HEK293T (cell line): ENCODE data around the gene LRRC27.

Experiments used
- ARNT ChIP-seq: fragments of 450-650 bp; IDR thresholded peaks from 2 replicates; pipeline ENCODE4 v1.6.1; 2017; ENCODE audit warnings: mild to moderate bottlenecking
- BHLHE40 ChIP-seq: fragments of 450-650 bp; IDR thresholded peaks from 2 replicates; pipeline ENCODE4 v1.6.1; 2016; ENCODE audit warnings: mild to moderate bottlenecking, moderate library complexity, borderline replicate concordance
- CTBP1 ChIP-seq: fragments of 450-650 bp; IDR thresholded peaks from 2 replicates; pipeline ENCODE4 v1.6.1; 2016; ENCODE audit warnings: borderline replicate concordance
- FOXA1 ChIP-seq: fragments of 450-650 bp; IDR thresholded peaks from 2 replicates; pipeline ENCODE4 v1.6.1; 2016; ENCODE audit warnings: mild to moderate bottlenecking
- FOXM1 ChIP-seq: fragments of 450-650 bp; IDR thresholded peaks from 2 replicates; pipeline ENCODE4 v1.6.1; 2017; ENCODE audit warnings: mild to moderate bottlenecking, borderline replicate concordance
- HDGF ChIP-seq: fragments of 450-650 bp; IDR thresholded peaks from 2 replicates; pipeline ENCODE4 v1.6.1; 2017; ENCODE audit warnings: antibody characterized with exemption, borderline replicate concordance
- L3MBTL2 ChIP-seq: fragments of 450-650 bp; conservative IDR thresholded peaks from 2 replicates; pipeline ENCODE4 v1.6.1; 2016; ENCODE audit warnings: mild to moderate bottlenecking
- SP1 ChIP-seq: fragments of 450-650 bp; IDR thresholded peaks from 2 replicates; pipeline ENCODE4 v1.6.1; 2017

DNA sequence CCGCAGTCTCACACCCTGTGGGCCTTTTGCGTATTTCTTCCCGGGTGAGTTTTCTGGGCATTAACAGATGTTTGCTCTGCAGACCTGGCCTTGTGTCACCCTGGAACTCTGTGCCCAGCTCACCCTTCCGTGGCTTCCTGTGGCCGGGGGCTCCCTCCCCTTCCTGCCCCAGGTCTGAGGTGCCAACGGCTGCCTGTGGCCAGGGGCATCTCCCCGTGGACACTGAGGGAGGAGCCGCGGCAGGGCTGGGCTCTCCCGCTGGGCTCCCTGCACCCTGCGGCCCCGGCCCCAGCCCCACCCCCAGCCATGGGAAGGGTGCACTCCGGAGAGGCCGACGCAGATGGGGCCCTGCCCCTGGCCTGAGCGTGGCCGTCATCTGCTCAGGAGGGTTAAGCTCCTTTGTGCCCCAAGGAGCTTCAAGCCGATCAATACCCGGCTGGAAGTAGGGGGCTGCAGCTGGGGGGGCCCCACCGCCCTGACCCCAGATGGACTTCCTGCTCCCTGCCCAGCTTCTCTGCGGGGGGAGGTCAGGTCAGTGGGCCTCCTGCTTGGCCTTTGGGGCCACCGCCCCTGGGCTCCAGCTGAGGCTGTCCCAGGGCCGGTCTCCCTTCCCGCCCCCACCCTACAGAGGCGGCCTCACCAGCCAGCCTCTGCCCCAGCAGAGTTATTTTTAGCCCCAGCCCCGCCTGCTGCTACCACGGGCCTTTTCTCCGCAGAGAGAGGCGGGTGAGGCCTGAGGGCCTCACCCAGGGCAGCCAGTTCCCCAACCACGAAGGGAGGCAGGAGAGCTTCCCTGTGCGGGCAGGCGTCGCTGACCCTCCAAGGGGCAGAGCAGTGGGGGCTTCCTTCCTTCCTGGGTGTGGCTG is 89.2 kb downstream of the LRRC27 start:
- TF ChIP-seq CTBP1 (no peak), L3MBTL2 (no peak), ARNT (no peak), FOXA1 (no peak), BHLHE40 (no peak), SP1 (no peak), HDGF (no peak), FOXM1 (peak; percentile 56; the same call in 1 of the 2 replicates)
